ENCODE results near the gene MRI1. TPM values are rescaled to one million over a fixed set of nuclear protein-coding genes. Genes with fewer than 3 reads are reported as not detected.

Gene MRI1
- total RNA-seq, 4 donors from 2014 or later, result 53.0 to 90.4 (median 70.6) TPM

DNA sequence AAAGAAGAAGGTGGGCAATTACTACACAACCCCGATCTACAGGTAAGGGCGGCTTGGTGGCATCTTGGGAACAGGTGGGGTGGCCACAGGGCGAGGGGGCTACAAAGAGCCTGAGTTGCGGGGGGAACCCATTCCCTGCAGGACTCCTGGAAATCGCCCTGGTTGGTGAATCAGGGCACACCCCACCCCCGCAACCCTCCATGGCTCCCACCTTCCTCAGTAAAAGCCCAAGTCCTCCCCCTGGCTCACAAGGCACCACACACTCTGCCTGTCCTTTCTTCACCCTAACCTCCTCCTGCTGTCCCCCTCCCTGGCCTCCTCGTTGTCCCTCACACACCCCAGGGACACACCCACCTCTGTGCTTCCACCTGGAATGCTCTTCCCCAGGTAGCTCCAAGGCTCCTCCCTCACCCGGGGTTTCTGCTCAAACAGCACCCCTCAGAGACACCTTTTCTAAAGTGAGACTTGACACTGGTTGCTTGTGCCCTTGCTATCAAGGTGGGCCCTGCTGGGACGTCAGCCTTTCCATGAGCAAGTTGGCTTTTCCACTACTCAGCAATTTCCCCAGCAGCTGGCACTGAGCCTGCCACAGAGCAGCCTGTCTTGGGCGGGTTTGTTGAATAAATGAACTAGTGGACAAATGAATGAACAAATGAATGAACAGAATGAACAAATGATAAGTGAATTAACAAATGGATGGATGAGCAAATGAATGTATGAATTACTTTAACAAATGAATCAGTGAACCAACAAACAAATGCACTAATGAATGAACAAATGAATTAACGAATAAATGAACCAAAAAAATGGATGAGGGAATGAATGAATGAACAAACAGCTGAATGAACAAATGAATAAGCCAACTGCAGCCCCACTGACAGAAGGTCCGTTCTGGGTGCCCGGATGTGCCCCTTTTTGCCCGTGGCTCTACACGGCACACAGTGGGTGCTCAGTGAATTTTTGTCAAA is 6.2 kb upstream of the MRI1 start:
- H3K4me3 ChIP-seq (replicated peaks in 1 of 3), result no peak overlapping the region
- 86 to 90% methylated on average over 15 of the region's 15 CpGs for WGBS, 2 donors
- H3K9me3 ChIP-seq, result no peaks in the 10 kb centered on the region
- H3K36me3 ChIP-seq, result peaks cover 70 to 71% of the 10 kb centered on the region in 2 donors
- intact Hi-C loops (cut with DNase I), result no loop called here
- no peaks in the 10 kb centered on the region for H3K4me1 ChIP-seq
- H3K27ac ChIP-seq, result no peak overlapping the region
- H3K27me3 ChIP-seq, result no peaks in the 10 kb centered on the region
- TF ChIP-seq, protein P1, sequence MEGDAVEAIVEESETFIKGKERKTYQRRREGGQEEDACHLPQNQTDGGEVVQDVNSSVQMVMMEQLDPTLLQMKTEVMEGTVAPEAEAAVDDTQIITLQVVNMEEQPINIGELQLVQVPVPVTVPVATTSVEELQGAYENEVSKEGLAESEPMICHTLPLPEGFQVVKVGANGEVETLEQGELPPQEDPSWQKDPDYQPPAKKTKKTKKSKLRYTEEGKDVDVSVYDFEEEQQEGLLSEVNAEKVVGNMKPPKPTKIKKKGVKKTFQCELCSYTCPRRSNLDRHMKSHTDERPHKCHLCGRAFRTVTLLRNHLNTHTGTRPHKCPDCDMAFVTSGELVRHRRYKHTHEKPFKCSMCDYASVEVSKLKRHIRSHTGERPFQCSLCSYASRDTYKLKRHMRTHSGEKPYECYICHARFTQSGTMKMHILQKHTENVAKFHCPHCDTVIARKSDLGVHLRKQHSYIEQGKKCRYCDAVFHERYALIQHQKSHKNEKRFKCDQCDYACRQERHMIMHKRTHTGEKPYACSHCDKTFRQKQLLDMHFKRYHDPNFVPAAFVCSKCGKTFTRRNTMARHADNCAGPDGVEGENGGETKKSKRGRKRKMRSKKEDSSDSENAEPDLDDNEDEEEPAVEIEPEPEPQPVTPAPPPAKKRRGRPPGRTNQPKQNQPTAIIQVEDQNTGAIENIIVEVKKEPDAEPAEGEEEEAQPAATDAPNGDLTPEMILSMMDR (IDR thresholded peaks at IDR 0.05), result no peak
- TF ChIP-seq POLR2A (IDR thresholded peaks at IDR 0.05), result no peak
- DNase-seq, result no peak

DNA sequence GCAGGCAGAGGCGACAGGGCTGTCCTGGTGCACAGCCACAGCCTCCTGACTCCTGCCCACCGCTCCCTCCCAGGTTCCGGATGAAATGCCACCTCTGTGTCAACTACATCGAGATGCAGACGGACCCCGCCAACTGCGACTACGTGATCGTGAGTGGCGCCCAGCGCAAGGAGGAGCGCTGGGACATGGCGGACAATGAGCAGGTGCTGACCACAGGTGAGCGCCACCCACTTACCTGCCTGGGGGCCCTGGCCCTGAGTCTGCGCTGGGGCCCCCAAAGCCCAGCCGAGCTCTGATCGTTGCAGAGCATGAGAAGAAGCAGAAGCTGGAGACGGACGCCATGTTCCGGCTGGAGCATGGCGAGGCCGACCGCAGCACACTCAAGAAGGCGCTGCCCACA is 5.5 kb upstream of the MRI1 start:
- no peak for DNase-seq
- Histone ChIP-seq H3K27ac (no peak overlapping the region), H3K4me1 (peaks cover 0 to under 1% of the 10 kb centered on the region in 2 donors), H3K27me3 (no peaks in the 10 kb centered on the region), H3K36me3 (peaks cover 68 to 69% of the 10 kb centered on the region in 2 donors), H3K9me3 (no peaks in the 10 kb centered on the region), H3K4me3 (replicated peaks in 1 of 3) (no peak overlapping the region)
- 87 to 97% methylated on average over 16 to 18 of the region's 24 CpGs for WGBS, 2 donors
- no peak for TF ChIP-seq POLR2A (IDR thresholded peaks at IDR 0.05)
- TF ChIP-seq, protein P1 (IDR thresholded peaks at IDR 0.05), result no peak
- intact Hi-C loops (cut with DNase I), result no loop called here

DNA sequence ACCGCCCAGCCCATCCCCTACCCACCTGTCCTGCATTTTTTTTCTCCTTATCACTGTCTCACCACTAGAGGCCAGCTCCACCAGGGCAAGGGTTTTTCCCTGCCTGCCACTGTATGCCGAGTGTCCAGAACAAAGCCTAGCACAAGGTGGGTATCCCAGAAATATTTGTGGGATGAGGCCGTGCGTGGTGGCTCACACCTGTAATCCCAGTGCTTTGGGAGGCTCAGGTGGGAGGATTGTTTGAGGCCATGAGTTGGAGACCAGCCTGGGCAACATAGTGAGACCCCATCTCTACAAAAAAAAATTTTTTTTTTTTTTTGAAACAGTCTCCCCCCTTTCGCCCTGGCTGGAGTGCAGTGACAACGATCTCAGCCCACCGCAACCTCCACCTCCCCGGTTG is 2.9 kb upstream of the MRI1 start:
- no peaks in the 10 kb centered on the region for H3K27me3 ChIP-seq
- peaks cover 47 to 51% of the 10 kb centered on the region in 2 donors for H3K36me3 ChIP-seq
- no peak overlapping the region for H3K4me3 ChIP-seq (replicated peaks in 1 of 3)
- 88 to 92% methylated on average over 8 of the region's 8 CpGs for WGBS, 2 donors
- H3K27ac ChIP-seq, result no peak overlapping the region
- H3K4me1 ChIP-seq, result peaks cover 10% of the 10 kb centered on the region in 2 donors
- TF ChIP-seq POLR2A (IDR thresholded peaks at IDR 0.05), result no peak
- TF ChIP-seq, protein P1 (IDR thresholded peaks at IDR 0.05), result no peak
- DNase-seq, result no peak
- H3K9me3 ChIP-seq, result no peaks in the 10 kb centered on the region
- intact Hi-C loops (cut with DNase I), result no loop called here

DNA sequence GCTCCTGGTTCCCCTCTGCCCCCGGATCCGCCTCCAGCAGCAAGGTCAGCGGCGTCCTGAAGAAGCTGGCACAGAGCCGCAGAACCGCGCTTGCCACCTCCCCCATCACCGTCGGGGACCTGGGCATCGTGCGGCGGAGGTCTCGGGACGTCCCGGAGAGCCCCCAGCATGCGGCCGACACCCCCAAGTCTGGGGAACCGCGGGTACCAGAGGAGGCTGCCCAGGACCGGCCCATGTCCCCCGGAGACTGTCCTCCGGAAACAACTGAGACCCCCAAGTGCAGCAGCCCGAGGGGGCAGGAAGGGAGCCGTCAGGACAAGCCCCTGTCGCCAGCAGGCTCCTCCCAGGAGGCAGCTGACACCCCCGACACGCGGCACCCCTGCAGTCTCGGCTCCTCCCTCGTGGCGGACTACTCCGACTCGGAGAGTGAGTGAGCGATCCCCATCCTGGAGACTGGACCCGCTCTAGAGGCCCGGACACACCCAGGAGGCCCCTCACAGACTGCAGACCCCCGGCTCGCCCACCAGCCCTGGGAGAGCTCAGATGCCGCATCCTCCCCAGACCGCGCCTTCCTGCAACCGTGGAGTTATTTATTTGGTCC is 1.6 kb upstream of the MRI1 start:
- H3K9me3 ChIP-seq, result no peaks in the 10 kb centered on the region
- DNase-seq, result no peak
- no peak overlapping the region for H3K27ac ChIP-seq
- no peak overlapping the region for H3K4me3 ChIP-seq (replicated peaks in 1 of 3)
- intact Hi-C loops (cut with DNase I), result no loop called here
- 84 to 95% methylated on average over 4 to 17 of the region's 42 CpGs for WGBS, 2 donors
- H3K27me3 ChIP-seq, result no peaks in the 10 kb centered on the region
- no peak for TF ChIP-seq POLR2A (IDR thresholded peaks at IDR 0.05)
- TF ChIP-seq, protein P1 (IDR thresholded peaks at IDR 0.05), result no peak
- peaks cover 36 to 38% of the 10 kb centered on the region in 2 donors for H3K36me3 ChIP-seq
- H3K4me1 ChIP-seq, result peaks cover 10% of the 10 kb centered on the region in 2 donors

DNA sequence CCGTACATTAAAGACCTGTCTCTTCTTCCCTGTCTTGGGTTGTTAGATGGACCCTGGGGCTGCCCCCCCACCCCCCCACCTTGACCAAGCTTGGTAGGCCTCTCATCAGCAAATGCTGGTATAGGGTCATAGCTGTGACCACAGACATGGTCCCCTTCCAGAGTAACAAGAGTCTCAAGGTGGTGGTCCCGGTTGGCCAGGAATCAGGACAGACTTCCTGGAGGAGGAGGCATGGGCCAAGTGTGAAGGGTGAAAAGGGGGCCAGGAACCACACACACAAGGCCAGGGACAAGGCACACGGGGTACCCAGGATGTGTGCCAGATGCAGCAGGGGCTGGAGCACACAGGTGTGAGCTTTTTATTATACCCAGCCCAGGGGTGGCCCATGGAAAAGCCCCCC is 1.1 kb upstream of the MRI1 start:
- TF ChIP-seq, protein P1 (IDR thresholded peaks at IDR 0.05), result no peak
- TF ChIP-seq POLR2A (IDR thresholded peaks at IDR 0.05), result no peak
- H3K36me3 ChIP-seq, result peaks cover 34 to 36% of the 10 kb centered on the region in 2 donors
- no peaks in the 10 kb centered on the region for H3K9me3 ChIP-seq
- 96 to 100% methylated on average over 3 of the region's 3 CpGs for WGBS, 2 donors
- no peak for DNase-seq
- H3K4me1 ChIP-seq, result peaks cover 10% of the 10 kb centered on the region in 2 donors
- intact Hi-C loops (cut with DNase I), result no loop called here
- no peak overlapping the region for H3K4me3 ChIP-seq (replicated peaks in 1 of 3)
- H3K27me3 ChIP-seq, result no peaks in the 10 kb centered on the region
- H3K27ac ChIP-seq, result no peak overlapping the region

Data from thyroid gland (tissue), 4 donors.